ENCODE results near the gene CCT6A.
"Not testable (repeated sequence)": the region's sequence is repeated elsewhere in the genome, so short reads cannot be mapped to it uniquely, and the experiment has no call there.

Gene CCT6A

GRCh38 chr7:56051339-56052191 is at the start of gene CCT6A, which contains the start of gene PSPH:
Gene CCT6A (plus strand): TSS chr7:56051765. CDS start chr7:56051849, 84 bp downstream.
Gene PSPH (minus strand): TSS chr7:56051444. CDS start chr7:56021212, 30,232 bp downstream.
- DNase-seq (ENCODE audit: low spot score): peak; percentile 97

DNA sequence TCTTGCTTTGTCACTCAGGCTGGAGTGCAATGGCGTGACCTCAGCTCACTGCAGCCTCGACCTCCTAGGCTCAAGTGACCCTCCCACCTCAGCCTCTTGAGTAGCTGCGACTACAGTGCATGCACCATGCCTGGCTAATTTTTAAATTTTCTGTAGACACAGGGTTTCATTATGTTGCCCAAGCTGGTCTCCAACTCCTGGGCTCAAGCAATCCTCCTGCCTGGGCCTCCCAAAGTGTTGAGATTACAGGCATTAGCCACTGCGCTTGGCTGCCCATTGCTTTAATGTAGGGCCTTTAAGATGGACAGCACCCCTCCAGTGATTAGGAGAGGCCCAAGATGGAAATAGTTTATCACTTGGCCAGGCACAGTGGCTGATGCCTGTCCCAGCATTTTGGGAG is 47.8 kb upstream of the CCT6A start:
- DNase-seq (ENCODE audit: low spot score): no peak

DNA sequence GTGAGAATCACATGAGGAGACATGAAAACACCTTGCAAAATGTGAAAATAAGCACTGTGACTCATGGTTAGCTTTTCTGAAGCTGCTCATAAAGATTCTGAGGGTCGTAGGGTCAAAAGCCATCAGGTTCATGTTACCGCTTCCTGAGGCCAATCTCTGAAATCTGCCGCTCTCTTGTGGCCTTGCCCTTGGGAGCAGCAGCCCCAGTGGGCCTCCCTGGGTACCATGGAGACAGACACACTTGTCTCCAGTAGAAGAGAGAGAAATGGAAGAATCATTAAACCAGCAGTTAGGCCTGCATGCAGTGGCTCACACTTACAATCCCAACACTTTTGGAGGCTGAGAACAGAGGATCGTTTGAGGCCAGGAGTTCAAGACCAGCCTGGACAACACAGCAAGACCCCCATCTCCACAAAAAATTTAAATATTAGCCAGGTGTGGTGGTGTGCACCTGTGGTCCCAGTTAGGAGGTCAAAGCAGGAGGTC is 44.4 kb upstream of the CCT6A start:
- DNase-seq (ENCODE audit: low spot score): no peak

DNA sequence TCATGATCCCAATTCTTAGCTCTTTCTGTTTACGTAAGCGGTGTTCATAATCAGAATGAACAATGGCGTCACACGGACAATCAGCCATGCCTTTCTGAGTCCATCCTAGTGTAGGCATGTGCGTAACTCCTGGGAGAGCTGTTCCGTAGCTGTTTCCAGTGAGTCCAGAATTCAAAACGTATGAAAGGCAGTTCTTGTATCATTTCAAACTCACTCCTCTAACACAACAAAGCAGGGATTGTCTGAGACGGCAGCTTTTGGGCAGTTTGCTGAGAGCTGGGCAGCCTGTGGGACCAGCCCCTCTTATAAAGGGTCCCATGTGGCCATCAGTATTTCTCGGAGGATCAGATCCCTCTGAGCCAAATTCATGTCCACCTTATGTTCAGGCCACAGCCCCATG is 43.7 kb upstream of the CCT6A start:
- DNase-seq (ENCODE audit: low spot score): no peak

- no peak for DNase-seq (ENCODE audit: low spot score)
Observed at GRCh38 chr7:56009695-56010094, 41.9 kb upstream of the CCT6A start.

- not testable (repeated sequence) for DNase-seq (ENCODE audit: low spot score)
Observed at GRCh38 chr7:56017015-56017414, 34.5 kb upstream of the CCT6A start.

DNA sequence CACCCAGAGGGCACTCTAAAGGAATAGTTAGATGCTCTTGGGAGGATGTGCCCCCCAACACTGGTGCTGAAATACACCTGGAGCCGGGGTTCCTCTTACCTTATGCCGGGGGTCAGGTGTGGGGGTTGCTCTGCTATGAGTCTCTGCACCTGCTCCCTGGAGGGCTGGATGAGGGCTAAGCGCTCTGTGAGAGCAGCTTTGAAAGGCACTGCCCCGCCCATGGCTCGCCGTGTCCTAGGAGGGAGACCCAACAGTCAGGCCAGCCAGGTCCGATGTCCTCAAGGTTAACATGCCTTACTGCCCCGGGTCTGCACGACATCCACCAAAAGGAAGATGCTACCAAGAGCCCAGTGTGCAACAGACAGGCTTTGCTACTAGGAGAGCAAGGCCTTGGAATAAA is 32.1 kb upstream of the CCT6A start:
- DNase-seq (ENCODE audit: low spot score): no peak

DNA sequence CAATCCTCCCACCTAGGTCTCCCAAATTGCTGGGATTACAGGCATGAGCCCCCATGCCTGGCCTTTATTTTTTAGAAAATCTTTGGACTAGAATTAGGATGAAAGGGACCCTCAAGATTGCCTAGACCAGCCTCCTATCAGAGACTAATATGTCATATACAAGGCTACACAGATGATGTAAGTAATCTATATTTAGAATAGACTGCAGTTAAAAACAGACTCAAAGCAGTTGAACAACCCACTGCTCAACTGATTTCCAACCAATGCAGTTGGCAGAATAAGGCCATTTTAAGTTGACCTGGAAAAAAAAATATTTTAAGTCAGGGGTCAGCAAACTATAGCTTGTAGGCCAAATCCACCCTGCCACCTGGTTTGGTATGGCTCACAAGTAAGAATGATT is 28.1 kb upstream of the CCT6A start:
- DNase-seq (ENCODE audit: low spot score): no peak

GRCh38 chr7:56026538-56026937 is 25.0 kb upstream of the CCT6A start:
- no peak for DNase-seq (ENCODE audit: low spot score)

- no peak for DNase-seq (ENCODE audit: low spot score)
Observed at GRCh38 chr7:56028942-56029630, 22.5 kb upstream of the CCT6A start.

DNA sequence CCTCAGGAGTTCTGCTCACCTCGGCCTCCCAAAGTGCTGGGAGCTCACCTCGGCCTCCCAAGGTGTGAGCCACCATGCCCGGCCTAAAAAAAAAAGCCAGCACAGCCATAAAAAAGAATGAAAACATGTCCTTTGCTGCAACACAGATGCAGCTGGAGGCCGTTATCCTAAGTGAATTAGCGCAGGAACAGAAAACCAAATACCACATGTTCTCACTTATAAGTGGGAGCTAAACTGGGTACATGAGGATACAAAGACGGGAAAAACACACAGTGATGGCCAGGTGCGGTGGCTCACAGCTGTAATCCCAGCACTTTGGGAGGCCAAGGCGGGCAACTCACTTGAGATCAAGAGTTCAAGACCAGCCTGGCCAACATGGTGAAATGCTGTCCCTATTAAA is 21.2 kb upstream of the CCT6A start:
- no peak for DNase-seq (ENCODE audit: low spot score)

- not testable (repeated sequence) for DNase-seq (ENCODE audit: low spot score)
Observed at GRCh38 chr7:56031556-56031955, 20.0 kb upstream of the CCT6A start.

DNA sequence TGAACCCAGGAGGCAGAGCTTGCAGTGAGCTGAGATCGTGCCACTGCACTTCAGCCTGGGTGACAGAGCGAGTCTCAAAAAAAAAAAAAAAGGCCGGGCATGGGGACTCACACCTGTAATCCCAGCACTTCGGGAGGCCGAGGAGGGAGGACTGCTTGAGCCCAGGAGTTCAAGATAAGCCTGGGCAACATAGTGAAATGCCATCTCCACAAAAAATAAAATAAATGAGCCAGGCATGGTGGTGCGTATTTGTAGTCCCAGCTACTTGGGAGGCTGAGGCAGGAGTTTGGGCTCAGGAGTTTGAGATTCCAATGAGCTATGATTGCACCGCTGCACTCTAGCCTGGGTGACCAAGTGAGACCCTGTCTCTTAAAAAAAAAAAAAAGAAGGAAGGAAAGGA is 19.0 kb upstream of the CCT6A start:
- not testable (repeated sequence) for DNase-seq (ENCODE audit: low spot score)

DNA sequence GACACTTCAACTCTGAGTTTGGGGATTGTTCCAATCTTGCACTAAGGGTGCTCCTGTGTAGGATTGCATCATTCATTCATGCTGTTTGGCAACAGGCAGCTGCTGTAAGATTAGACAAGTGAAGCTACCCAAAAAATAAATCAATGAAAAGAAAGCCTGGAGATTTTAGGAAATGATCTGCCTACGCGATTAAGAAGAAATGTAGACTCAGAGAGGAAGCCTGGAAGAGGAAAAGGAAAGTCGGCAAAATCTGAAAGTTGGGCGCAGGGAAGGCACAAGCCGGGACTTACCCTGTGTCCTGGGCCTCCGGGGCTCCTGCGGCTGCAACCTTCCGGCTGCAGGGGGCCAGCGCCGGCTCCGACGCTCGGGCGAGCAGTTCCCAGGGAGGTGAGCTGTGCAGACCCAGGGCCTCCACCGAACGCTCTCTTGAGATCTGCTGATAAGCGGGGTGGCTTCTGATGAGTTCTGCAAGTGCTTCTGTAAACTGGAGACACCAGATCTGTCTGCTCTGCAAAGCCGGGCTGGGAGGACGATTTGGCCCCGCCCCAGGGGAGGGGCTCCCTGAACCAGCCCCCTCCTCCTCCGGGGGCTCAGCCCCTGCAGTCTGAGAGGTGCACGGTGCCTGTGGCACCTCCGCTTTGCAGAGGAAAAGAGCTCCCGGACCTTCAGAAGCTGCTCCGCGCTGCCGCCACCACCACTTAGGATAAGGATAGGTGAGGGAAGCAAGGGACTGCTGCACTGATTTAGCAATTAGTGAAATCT is 17.7 kb upstream of the CCT6A start:
- DNase-seq (ENCODE audit: low spot score): peak; percentile 90

DNA sequence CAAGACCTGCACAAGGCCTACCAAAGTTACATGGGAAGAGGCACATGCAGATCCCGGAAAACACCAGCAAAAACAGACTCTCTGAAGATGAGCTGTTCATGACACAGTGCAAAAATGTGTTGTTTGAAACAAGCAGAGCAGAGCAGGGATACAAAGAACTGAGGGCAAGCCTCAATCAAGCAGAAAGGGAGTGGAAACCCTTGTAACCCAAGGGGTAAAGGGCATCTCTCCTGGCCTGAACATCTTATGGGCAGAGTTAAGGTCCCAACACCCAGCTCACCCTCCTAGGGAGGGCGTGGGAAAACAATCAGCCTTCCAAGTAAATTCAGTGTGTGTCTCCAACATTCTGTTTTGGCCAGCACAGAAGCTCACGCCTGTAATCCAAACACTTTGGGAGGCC is 10.8 kb upstream of the CCT6A start:
- no peak for DNase-seq (ENCODE audit: low spot score)

GRCh38 chr7:56045758-56046157 is 5.8 kb upstream of the CCT6A start:
- DNase-seq (ENCODE audit: low spot score): not testable (repeated sequence)

DNA sequence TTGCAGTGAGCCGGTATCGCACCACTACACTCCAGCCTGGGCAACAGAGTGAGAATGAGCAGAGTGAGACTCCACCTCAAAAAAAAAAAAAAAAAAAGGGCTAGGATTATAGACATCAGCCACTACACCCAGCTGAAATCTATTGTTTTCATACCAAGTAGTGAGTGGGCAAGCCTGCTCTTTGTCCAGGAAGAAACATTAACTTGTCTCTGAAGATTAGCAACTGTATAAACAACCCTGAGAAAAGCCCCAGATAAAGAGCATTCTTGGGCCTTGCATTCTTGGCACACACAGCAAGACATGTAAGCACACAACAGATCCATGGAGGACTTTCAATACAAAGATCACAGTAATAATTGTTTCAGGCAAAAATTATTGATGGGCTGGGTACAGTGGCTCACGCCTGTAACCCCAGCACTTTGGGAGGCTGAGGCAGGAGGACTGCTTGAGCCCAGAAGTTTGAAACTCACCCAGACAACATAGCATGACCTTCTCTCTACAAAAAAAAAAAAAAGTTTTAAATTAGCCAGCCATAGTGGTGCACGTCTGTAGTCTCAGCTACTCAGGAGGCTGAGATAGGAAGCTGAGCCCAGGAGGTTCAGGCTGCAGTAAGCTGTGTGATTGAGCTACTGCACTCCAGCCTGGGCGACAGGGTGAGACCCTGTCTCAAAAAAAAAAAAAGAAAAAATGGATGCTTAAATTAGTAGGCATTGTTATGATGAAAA is 4.7 kb upstream of the CCT6A start:
- no peak for DNase-seq (ENCODE audit: low spot score)

GRCh38 chr7:56047446-56048116 is 4.0 kb upstream of the CCT6A start:
- DNase-seq (ENCODE audit: low spot score): not testable (repeated sequence)

- DNase-seq (ENCODE audit: low spot score): no peak
Observed at GRCh38 chr7:56048245-56048644, 3.3 kb upstream of the CCT6A start.

DNA sequence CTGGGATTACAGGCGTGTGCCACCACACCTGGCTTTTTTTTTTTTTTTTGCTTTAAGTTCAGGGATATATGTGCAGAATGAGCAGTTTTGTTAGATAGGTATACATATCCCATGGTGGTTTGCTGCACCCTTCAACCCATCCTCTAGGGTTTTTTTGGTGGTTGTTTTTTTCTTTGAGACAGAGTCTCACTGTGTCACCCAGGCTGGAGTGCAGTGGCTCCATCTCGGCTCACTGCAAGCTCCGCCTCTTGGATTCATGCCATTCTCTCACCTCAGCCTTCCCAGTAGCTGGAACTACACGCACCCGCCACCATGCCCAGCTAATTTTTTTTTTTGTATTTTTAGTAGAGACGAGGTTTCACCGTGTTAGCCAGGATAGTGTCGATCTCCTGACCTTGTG is 2.8 kb upstream of the CCT6A start:
- not testable (repeated sequence) for DNase-seq (ENCODE audit: low spot score)

- DNase-seq (ENCODE audit: low spot score): no peak
Observed at GRCh38 chr7:56051053-56051338, 569 bp upstream of the CCT6A start.
